Activated naive CD4-positive, alpha-beta T cell treated with Interleukin-2 at 50 U/mL for 16 hours (primary cell): ENCODE results near the gene KCNN3.

Experiments
- DNase-seq: peaks from one replicate; pipeline ENCODE4 v3.0.0-alpha.2; 2020

KCNN3 gene

GRCh38 chr1:154745750-154746425 is 124.2 kb downstream of the KCNN3 start:
- no peak for DNase-seq

- DNase-seq = peak; percentile 27
Measured at GRCh38 chr1:154745286-154745731, 124.8 kb downstream of the KCNN3 start.

GRCh38 chr1:154744352-154745035 is 125.6 kb downstream of the KCNN3 start:
- no peak for DNase-seq

- no peak for DNase-seq
Measured at GRCh38 chr1:154743526-154744036, 126.5 kb downstream of the KCNN3 start.

- DNase-seq = no peak
Measured at GRCh38 chr1:154742606-154743005, 127.5 kb downstream of the KCNN3 start.

- DNase-seq = no peak
Measured at GRCh38 chr1:154741741-154742495, 128.2 kb downstream of the KCNN3 start.

- DNase-seq = no peak
Measured at GRCh38 chr1:154741327-154741726, 128.8 kb downstream of the KCNN3 start.

GRCh38 chr1:154739654-154740053 is 130.4 kb downstream of the KCNN3 start:
- no peak for DNase-seq

- DNase-seq = peak; percentile 60
Measured at GRCh38 chr1:154736841-154737240, 133.2 kb downstream of the KCNN3 start.

- DNase-seq = no peak
Measured at GRCh38 chr1:154735804-154736168, 134.3 kb downstream of the KCNN3 start.

- DNase-seq = no peak
Measured at GRCh38 chr1:154735061-154735803, 134.8 kb downstream of the KCNN3 start.

GRCh38 chr1:154733621-154734020 is 136.5 kb downstream of the KCNN3 start:
- no peak for DNase-seq

- no peak for DNase-seq
Measured at GRCh38 chr1:154730986-154731489, 139.0 kb downstream of the KCNN3 start.

- DNase-seq = no peak
Measured at GRCh38 chr1:154730259-154730658, 139.8 kb downstream of the KCNN3 start.

GRCh38 chr1:154729577-154729976 is 140.5 kb downstream of the KCNN3 start:
- DNase-seq = no peak

GRCh38 chr1:154729031-154729442 is 141.0 kb downstream of the KCNN3 start:
- no peak for DNase-seq

GRCh38 chr1:154726896-154727753 is 143.0 kb downstream of the KCNN3 start:
- no peak for DNase-seq

- no peak for DNase-seq
Measured at GRCh38 chr1:154726443-154726842, 143.6 kb downstream of the KCNN3 start.

GRCh38 chr1:154725865-154726264 is 144.2 kb downstream of the KCNN3 start:
- no peak for DNase-seq

GRCh38 chr1:154720328-154721297 is 149.5 kb downstream of the KCNN3 start:
- DNase-seq = no peak
